COR-L47 (cell line): ENCODE results near the gene NIPBL.
"Not testable (repeated sequence)": the region's sequence is repeated elsewhere in the genome, so short reads cannot be mapped to it uniquely, and the experiment has no call there.

Experiments
- DNase-seq: peaks from one replicate; lab custom pipeline; 2025; lab: John Stamatoyannopoulos, UW

Gene NIPBL

GRCh38 chr5:36876299-36876964 is at the start of gene NIPBL:
Gene NIPBL (plus strand): TSS chr5:36876769. CDS start chr5:36953697, 76,928 bp downstream.
- peak; percentile 89 for DNase-seq

GRCh38 chr5:36832274-36832673 is 44.3 kb upstream of the NIPBL start:
- DNase-seq: no peak

- DNase-seq: no peak
Observed at GRCh38 chr5:36836831-36837230, 39.7 kb upstream of the NIPBL start.

GRCh38 chr5:36839489-36840476 is 36.8 kb upstream of the NIPBL start:
- no peak for DNase-seq

- no peak for DNase-seq
Observed at GRCh38 chr5:36841677-36842076, 34.9 kb upstream of the NIPBL start.

- no peak for DNase-seq
Observed at GRCh38 chr5:36842087-36842486, 34.5 kb upstream of the NIPBL start.

GRCh38 chr5:36844305-36844704 is 32.3 kb upstream of the NIPBL start:
- DNase-seq: no peak

- not testable (repeated sequence) for DNase-seq
Observed at GRCh38 chr5:36848545-36848944, 28.0 kb upstream of the NIPBL start.

GRCh38 chr5:36852903-36853302 is 23.7 kb upstream of the NIPBL start:
- not testable (repeated sequence) for DNase-seq

GRCh38 chr5:36854402-36855140 is 22.0 kb upstream of the NIPBL start:
- DNase-seq: no peak

GRCh38 chr5:36855141-36855495 is 21.5 kb upstream of the NIPBL start:
- no peak for DNase-seq

GRCh38 chr5:36861871-36862270 is 14.7 kb upstream of the NIPBL start:
- no peak for DNase-seq

- DNase-seq: peak; percentile 48
Observed at GRCh38 chr5:36870399-36871040, 6.0 kb upstream of the NIPBL start.

GRCh38 chr5:36874465-36874864 is 2.1 kb upstream of the NIPBL start:
- DNase-seq: no peak

- no peak for DNase-seq
Observed at GRCh38 chr5:36875051-36875789, 1.3 kb upstream of the NIPBL start.

GRCh38 chr5:36875790-36876298 is 725 bp upstream of the NIPBL start:
- peak; percentile 77 for DNase-seq

GRCh38 chr5:36876965-36877666 is 547 bp downstream of the NIPBL start:
- peak; percentile 33 for DNase-seq

GRCh38 chr5:36877667-36878391 is 1.3 kb downstream of the NIPBL start:
- DNase-seq: no peak

GRCh38 chr5:36878392-36879082 is 2.0 kb downstream of the NIPBL start:
- peak; percentile 42 for DNase-seq
